Measurements from ENCODE around the gene RAB20. TPM values are rescaled to one million over a fixed set of nuclear protein-coding genes. Genes with fewer than 3 reads are reported as not detected.

The RAB20 gene
- total and polyA plus RNA-seq, 2 of the 8 experiments (the other 6 are each of a cell fraction or from before 2014, with no cell fraction given), result 14.8 to 27.9 TPM

DNA sequence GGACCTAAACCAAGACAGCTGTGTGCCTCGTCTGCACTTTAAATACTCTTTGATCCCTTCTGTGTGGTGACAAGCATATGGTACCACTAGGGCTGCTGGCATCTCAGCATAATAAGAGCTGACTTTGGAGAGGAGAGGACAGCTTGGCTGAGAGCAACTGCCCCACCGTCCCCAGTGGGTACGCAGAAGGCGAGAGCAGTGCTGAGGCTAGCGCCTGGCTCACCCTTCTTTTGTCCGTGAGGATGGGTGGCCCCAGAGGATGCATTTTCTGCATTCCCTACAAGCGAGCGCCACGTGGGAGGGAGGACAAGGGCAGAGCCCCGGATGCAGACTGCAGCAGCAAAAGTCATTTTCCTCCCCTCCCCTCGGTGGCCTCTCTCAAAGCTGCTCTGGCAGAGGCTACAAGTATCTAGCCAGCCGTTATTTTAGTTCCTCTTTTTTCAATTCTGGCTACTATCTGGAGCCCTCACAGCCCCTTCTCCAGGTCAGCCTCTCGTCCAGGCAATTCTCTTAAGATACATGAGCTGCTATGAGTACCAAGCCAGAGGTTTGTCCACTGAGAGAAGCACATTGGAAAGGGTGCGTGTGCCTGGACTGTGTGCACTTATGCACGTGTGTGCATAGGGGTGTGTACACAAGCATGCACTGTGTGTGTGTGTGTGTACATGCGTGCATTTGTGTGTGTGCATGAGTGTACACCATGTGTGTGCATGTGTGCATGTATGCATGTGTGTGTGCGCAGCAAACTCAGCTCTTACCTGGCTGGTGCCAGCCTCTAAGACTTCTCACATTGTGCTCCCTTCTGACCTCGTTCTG lies 51.3 kb downstream of the RAB20 start:
- no peak overlapping the region for H2BK20ac ChIP-seq (ENCODE audit: low read length)
- peak overlapping the region; percentile 100; the same call in 1 of the 2 replicates for H2BK15ac ChIP-seq (ENCODE audit: low read length)
- H4K8ac ChIP-seq (ENCODE audit: extremely low read depth, insufficient read depth, low read length), result no peak overlapping the region
- no peak overlapping the region for H3K27ac ChIP-seq (ENCODE audit: low read depth, low read length)
- no peaks in the 10 kb centered on the region for H3K79me2 ChIP-seq (ENCODE audit: control insufficient read depth in 1 of 2, insufficient read depth in 2 of 2, low read length in 2 of 2)
- H2AK5ac ChIP-seq (ENCODE audit: low read depth, low read length), result peak overlapping the region; percentile 86; the same call in 1 of the 2 replicates
- H3K4me3 ChIP-seq (ENCODE audit: extremely low read depth in 1 of 4, insufficient read depth in 2 of 4, low read depth in 3 of 4, low read length in 4 of 4), result no peak overlapping the region
- DNase-seq (ENCODE audit: low read depth in 1 of 2, low spot score in 2 of 2) (no peak), FAIRE-seq (no peak)
- peaks cover 0 to 5% (median 0%) of the 10 kb centered on the region in 4 experiments; a peak in 1 of 7 replicates for H3K4me1 ChIP-seq (replicated peaks in 1 of 4; ENCODE audit: control insufficient read depth in 3 of 4, insufficient read depth in 4 of 4, low read length in 3 of 4)
- no peak overlapping the region for H3K14ac ChIP-seq (ENCODE audit: insufficient read length)
- H2BK120ac ChIP-seq (replicated peaks; ENCODE audit: low read depth, low read length), result no peak overlapping the region
- H3K36me3 ChIP-seq (ENCODE audit: control insufficient read depth in 2 of 4, insufficient read depth in 4 of 4, low read length in 3 of 4), result peaks cover 5 to 29% (median 18%) of the 10 kb centered on the region in 4 experiments; a peak in 7 of 8 replicates
- TF ChIP-seq CTBP2 (IDR thresholded peaks at IDR 0.05; ENCODE audit: borderline replicate concordance, insufficient read depth, insufficient read length, low read length) (no peak), RBBP5 (IDR thresholded peaks at IDR 0.05; ENCODE audit: borderline replicate concordance, low read depth, low read length) (no peak), SRF (IDR thresholded peaks at IDR 0.05; ENCODE audit: low read depth, low read length) (no peak), TBP (IDR thresholded peaks at IDR 0.05; ENCODE audit: low read depth, low read length) (no peak), SIN3A (conservative IDR thresholded peaks at IDR 0.05 in 1 of 2, IDR thresholded peaks at IDR 0.05 in 1 of 2; ENCODE audit: low read depth in 1 of 2, low read length in 2 of 2) (no peak), NRF1 (IDR thresholded peaks at IDR 0.05; ENCODE audit: low read depth, low read length) (no peak), TEAD4 (IDR thresholded peaks at IDR 0.05; ENCODE audit: low read depth, low read length) (0 out of 2 replicates have a peak, but pooled peaks have one; percentile 8), SP1 (IDR thresholded peaks at IDR 0.05; ENCODE audit: low read depth, low read length) (no peak), SP2 (IDR thresholded peaks at IDR 0.05; ENCODE audit: low read length) (no peak)
- H3K9me3 ChIP-seq (ENCODE audit: insufficient read depth in 2 of 2, low read depth in 1 of 2, low read length in 1 of 2), result no peaks in the 10 kb centered on the region
- 0 out of 2 replicates have a peak, but pooled peaks cover 2% of the 10 kb centered on the region for H3K23me2 ChIP-seq (ENCODE audit: low read depth, low read length)
- H3K79me1 ChIP-seq (ENCODE audit: low read depth, low read length), result 0 out of 2 replicates have a peak, but pooled peaks cover 2% of the 10 kb centered on the region
- no peak overlapping the region for H3K9ac ChIP-seq (replicated peaks in 1 of 4; ENCODE audit: extremely low read depth in 1 of 4, low read depth in 3 of 4, low read length in 3 of 4)
- H3K27me3 ChIP-seq (replicated peaks in 1 of 4; ENCODE audit: control insufficient read depth in 3 of 4, extremely low read depth in 1 of 4, insufficient read depth in 3 of 4, low read length in 3 of 4), result no peaks in the 10 kb centered on the region
- no peak overlapping the region for H3K18ac ChIP-seq (ENCODE audit: extremely low read depth, low read length)
- no peak overlapping the region for H3K4me2 ChIP-seq (ENCODE audit: insufficient read depth in 1 of 2, low read depth in 2 of 2, low read length in 2 of 2)
- no peak overlapping the region for H3K23ac ChIP-seq (ENCODE audit: insufficient read length)
- peak overlapping the region; percentile 87; the same call in 1 of the 2 replicates for H2BK12ac ChIP-seq (ENCODE audit: low read depth, low read length)
- CTCF ChIA-PET (ENCODE audit: partially characterized antibody), result interaction anchor here (0.7 to 3.8 kb wide), 12 partner anchors 8 to 355 kb away, joined by 3 to 20 read pairs (median 4); no protein-coding TSS in a partner anchor
- H4K91ac ChIP-seq (replicated peaks; ENCODE audit: insufficient read length, low read length), result peak overlapping the region; percentile 94
- H4K20me1 ChIP-seq (replicated peaks in 1 of 2; ENCODE audit: control insufficient read depth in 1 of 2, insufficient read depth in 2 of 2, low read length in 2 of 2), result peaks cover 0 to 3% of the 10 kb centered on the region in 2 experiments
- peak overlapping the region; percentile 83 for H2BK5ac ChIP-seq (ENCODE audit: low read depth, low read length)
- no peak overlapping the region for H3K56ac ChIP-seq (replicated peaks; ENCODE audit: insufficient read length, low read depth, low read length)
- WGBS, 2 experiments (ENCODE audit: extremely low coverage in 1 of 2, insufficient coverage in 1 of 2, insufficient read length in 1 of 2, insufficient replicate concordance in 2 of 2, low coverage in 1 of 2, low lambda C conversion rate in 2 of 2, missing lambda C conversion rate in 1 of 2), result 85% methylated on average over 18 of the region's 18 CpGs; no CpG with 5 or more reads in 1 of the 2 experiments
- H4K5ac ChIP-seq (ENCODE audit: insufficient read length, low read depth, low read length), result no peak overlapping the region
- H3K4ac ChIP-seq (replicated peaks; ENCODE audit: insufficient read length, low read depth, low read length), result peak overlapping the region; percentile 96
- POLR2A ChIA-PET (ENCODE audit: partially characterized antibody), result interaction anchor here (1.0 to 1.4 kb wide), 3 partner anchors 9 to 51 kb away, joined by 3 read pairs; partner anchors contain the start of gene RAB20
- no peak overlapping the region for H2AFZ ChIP-seq (ENCODE audit: low read length)
